PFSK-1 (cell line): ENCODE measurements around the gene HOXA3.

Experiments used
- FOXP2 ChIP-seq: optimal IDR thresholded peaks from 2 replicates; pipeline ENCODE3; 2011; ENCODE audit warnings: borderline replicate concordance, control low read depth, inconsistent platforms; ENCODE audit not compliant: insufficient read depth; ENCODE audit errors: extremely low read length, extremely low read depth
- POLR2AphosphoS5 ChIP-seq: IDR thresholded peaks from 2 replicates; pipeline ENCODE4 v1.6.1; 2012; ENCODE audit warnings: low read depth, mild to moderate bottlenecking, control low read depth, low read length, moderate library complexity
- SIN3A ChIP-seq: IDR thresholded peaks from 2 replicates; pipeline ENCODE4 v1.6.1; 2012; ENCODE audit warnings: mild to moderate bottlenecking, low read length, moderate library complexity, borderline replicate concordance; ENCODE audit not compliant: insufficient read depth
- TAF1 ChIP-seq: IDR thresholded peaks from 2 replicates; pipeline ENCODE4 v1.6.1; 2012; ENCODE audit warnings: low read length, control low read depth, borderline replicate concordance; ENCODE audit not compliant: insufficient read depth
- TF ChIP-seq, protein P1 (sequence below), 2 experiments: IDR thresholded peaks; 2 replicates each; pipeline versions ENCODE4 v1.6.1 to v1.8.0; 2011 to 2012; ENCODE audit warnings: low read depth in 2 of 2, low read length in 2 of 2, control low read depth in 1 of 2, inconsistent platforms in 1 of 2, mild to moderate bottlenecking in 1 of 2, moderate library complexity in 1 of 2; ENCODE audit not compliant: insufficient read depth in 1 of 2

HOXA3 gene

DNA sequence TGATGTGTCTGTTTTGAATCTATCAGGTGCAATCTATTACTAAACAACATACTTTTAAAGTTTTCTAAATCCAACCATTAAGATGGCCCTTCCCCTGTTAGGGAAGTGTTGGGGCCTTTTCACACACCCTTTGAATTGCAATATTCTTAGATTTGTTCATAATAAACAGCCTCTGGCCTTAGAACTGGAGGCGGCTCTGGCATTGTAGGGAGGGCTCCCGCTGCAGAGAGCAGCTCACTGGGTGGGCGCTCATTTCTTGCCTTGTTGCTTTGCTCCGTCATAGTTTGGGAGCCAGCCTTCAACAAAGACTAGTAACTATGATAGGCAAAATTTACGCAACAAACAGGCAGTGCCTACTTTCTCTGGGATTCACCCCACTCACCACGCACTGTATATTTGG is 26.0 kb upstream of the HOXA3 start:
- TF ChIP-seq, protein P1, sequence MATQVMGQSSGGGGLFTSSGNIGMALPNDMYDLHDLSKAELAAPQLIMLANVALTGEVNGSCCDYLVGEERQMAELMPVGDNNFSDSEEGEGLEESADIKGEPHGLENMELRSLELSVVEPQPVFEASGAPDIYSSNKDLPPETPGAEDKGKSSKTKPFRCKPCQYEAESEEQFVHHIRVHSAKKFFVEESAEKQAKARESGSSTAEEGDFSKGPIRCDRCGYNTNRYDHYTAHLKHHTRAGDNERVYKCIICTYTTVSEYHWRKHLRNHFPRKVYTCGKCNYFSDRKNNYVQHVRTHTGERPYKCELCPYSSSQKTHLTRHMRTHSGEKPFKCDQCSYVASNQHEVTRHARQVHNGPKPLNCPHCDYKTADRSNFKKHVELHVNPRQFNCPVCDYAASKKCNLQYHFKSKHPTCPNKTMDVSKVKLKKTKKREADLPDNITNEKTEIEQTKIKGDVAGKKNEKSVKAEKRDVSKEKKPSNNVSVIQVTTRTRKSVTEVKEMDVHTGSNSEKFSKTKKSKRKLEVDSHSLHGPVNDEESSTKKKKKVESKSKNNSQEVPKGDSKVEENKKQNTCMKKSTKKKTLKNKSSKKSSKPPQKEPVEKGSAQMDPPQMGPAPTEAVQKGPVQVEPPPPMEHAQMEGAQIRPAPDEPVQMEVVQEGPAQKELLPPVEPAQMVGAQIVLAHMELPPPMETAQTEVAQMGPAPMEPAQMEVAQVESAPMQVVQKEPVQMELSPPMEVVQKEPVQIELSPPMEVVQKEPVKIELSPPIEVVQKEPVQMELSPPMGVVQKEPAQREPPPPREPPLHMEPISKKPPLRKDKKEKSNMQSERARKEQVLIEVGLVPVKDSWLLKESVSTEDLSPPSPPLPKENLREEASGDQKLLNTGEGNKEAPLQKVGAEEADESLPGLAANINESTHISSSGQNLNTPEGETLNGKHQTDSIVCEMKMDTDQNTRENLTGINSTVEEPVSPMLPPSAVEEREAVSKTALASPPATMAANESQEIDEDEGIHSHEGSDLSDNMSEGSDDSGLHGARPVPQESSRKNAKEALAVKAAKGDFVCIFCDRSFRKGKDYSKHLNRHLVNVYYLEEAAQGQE (IDR thresholded peaks at IDR 0.05; ENCODE audit: insufficient read depth in 1 of 2, low read depth in 2 of 2, low read length in 2 of 2): no peak
- TF ChIP-seq SIN3A (no peak), TAF1 (no peak), POLR2AphosphoS5 (no peak), FOXP2 (no peak)

DNA sequence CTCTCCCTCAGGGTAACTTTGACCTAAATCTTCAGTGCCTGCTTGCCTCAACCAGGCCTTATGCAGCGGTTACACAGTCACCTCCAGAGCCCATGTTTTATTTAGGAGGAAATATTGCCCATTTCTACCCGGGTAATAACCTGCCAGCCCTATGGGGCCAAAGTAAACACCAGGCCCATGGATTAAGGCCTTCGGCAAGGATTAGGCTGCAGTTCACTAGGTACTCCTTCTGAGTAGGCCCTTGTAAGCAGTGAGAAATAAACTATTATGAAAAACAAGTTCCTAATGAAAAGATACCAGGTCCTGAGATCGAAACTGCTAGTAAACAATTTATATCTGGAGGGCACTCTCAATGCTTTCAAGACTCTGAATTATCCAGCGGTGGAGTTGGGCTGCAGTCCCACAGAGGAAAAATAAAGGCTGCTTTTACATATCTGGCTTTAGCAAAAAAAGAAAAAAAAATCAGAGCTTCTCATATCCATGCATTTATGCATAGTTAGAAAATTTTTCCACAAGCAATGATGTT is 25.5 kb upstream of the HOXA3 start:
- no peak for TF ChIP-seq TAF1
- TF ChIP-seq, protein P1 (IDR thresholded peaks at IDR 0.05; ENCODE audit: insufficient read depth in 1 of 2, low read depth in 2 of 2, low read length in 2 of 2): no peak
- no peak for TF ChIP-seq SIN3A
- TF ChIP-seq POLR2AphosphoS5: no peak
- no peak for TF ChIP-seq FOXP2

DNA sequence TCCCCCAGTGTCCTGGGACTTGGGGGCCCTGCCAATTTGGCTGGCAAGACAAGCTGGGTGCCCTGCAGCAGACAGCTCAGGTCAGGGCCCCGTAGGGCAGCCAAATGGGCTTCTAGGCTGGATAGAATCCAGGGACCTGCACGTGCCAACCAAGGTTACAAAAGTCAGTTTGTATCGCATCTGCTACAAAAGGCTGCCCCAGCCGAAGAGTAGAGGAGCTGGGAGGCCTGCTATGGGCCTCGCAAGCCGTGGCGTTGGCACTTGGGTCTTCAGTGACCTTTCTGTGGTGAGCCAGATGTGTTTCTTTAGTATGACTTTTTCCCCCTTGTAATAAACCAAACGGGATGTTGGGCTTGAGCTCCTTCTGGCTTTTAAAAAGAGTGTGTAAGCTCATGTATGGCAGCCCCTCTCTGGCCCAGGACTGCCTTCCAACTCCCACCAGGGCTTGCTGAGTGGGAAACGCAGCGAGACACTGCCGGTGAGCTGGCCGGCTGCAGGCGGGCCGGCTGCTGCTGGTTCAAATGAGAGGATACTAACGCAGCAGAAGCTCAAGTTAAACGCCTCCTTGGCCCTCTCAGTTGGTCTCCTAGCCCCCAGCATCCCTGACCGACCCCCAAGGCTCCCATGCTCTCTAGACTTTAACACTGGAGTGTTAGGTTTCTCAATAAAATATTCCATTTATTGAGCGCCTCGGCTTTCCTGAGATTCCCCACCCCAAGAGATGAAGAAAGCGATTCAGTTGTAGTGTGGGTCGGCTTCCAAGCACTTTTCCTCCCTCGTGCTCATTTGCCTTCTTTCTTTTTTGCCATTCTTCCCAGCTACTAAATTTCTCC is 24.8 kb upstream of the HOXA3 start:
- TF ChIP-seq, protein P1 (IDR thresholded peaks at IDR 0.05; ENCODE audit: insufficient read depth in 1 of 2, low read depth in 2 of 2, low read length in 2 of 2): no peak
- TF ChIP-seq TAF1 (no peak), FOXP2 (no peak), POLR2AphosphoS5 (no peak), SIN3A (no peak)

DNA sequence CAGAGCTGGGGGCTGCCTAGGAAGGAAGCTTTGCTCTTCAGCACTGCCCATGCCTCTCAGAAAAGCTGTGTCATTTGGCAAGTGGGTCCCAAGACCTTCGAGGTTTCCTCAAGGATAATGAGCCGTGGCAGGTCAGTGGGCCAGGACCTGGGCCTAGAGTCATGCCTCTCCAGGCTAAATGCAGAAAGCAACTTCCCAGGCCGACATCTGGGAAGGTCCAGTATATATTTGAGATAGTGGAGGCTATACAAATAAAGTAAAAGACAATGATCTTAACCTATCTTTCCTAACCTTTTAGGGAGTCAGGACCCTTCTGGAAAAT is 24.1 kb upstream of the HOXA3 start:
- TF ChIP-seq, protein P1 (IDR thresholded peaks at IDR 0.05; ENCODE audit: insufficient read depth in 1 of 2, low read depth in 2 of 2, low read length in 2 of 2): no peak
- no peak for TF ChIP-seq FOXP2
- no peak for TF ChIP-seq SIN3A
- TF ChIP-seq POLR2AphosphoS5: no peak
- no peak for TF ChIP-seq TAF1
